GM12878 (cell line): ENCODE results near the gene FBXW7. TPM values are rescaled to one million over a fixed set of nuclear protein-coding genes. Genes with fewer than 3 reads are reported as not detected.

ENCODE experiments used
- BHLHE40 ChIP-seq, 2 experiments: fragments of 450-650 bp in 1 of 2; IDR thresholded peaks; 2 replicates each; pipeline ENCODE4 v1.6.1; 2011 to 2017; ENCODE audit warnings: low read depth in 2 of 2, borderline replicate concordance in 1 of 2, improper control_type of control experiment in 1 of 2, low read length in 1 of 2, mild to moderate bottlenecking in 1 of 2
- EED ChIP-seq: sonication (generic); IDR thresholded peaks from 2 replicates; pipeline ENCODE4 v1.6.1; 2016; ENCODE audit warnings: antibody characterized with exemption, low read depth
- EP300 ChIP-seq, 2 experiments: fragments of 150-350 bp in 1 of 2; IDR thresholded peaks; 2 replicates each; pipeline ENCODE4 v1.6.1; 2011 to 2012; ENCODE audit warnings: low read depth in 2 of 2, low read length in 2 of 2, borderline replicate concordance in 1 of 2, improper control_type of control experiment in 1 of 2, inconsistent platforms in 1 of 2; ENCODE audit not compliant: control insufficient read depth in 1 of 2
- GABPA ChIP-seq: IDR thresholded peaks from 2 replicates; pipeline ENCODE4 v1.6.1; 2014; ENCODE audit warnings: antibody characterized with exemption, low read depth, mild to moderate bottlenecking, inconsistent platforms
- HSF1 ChIP-seq: fragments of 150-350 bp; IDR thresholded peaks from 2 replicates; pipeline ENCODE4 v1.6.1; 2014; ENCODE audit warnings: mild to moderate bottlenecking, low read depth, low read length
- IRF3 ChIP-seq: fragments of 450-650 bp; IDR thresholded peaks from 2 replicates; pipeline ENCODE4 v1.6.1; 2014; ENCODE audit warnings: mild to moderate bottlenecking
- IRF4 ChIP-seq: IDR thresholded peaks from 2 replicates; pipeline ENCODE4 v1.6.1; 2011; ENCODE audit warnings: low read depth, low read length
- PAX5 ChIP-seq: IDR thresholded peaks from 2 replicates; pipeline ENCODE4 v1.6.1; 2011; ENCODE audit warnings: low read depth, low read length, borderline replicate concordance
- RB1 ChIP-seq: fragments of 450-650 bp; formaldehyde crosslinking; IDR thresholded peaks from 2 replicates; pipeline ENCODE4 v1.6.1; 2017; ENCODE audit warnings: mild to moderate bottlenecking, borderline replicate concordance
- RUNX3 ChIP-seq: IDR thresholded peaks from 2 replicates; pipeline ENCODE4 v1.6.1; 2012; ENCODE audit warnings: low read length, inconsistent platforms
- TCF7 ChIP-seq: IDR thresholded peaks from 2 replicates; pipeline ENCODE4 v1.6.1; 2014; ENCODE audit warnings: antibody characterized with exemption, borderline replicate concordance
- ZNF592 ChIP-seq: fragments of 450-650 bp; IDR thresholded peaks from 2 replicates; pipeline ENCODE4 v1.6.1; 2017; ENCODE audit warnings: mild to moderate bottlenecking, moderate library complexity
- polyA plus RNA-seq, 11 experiments: library from polyadenylated mRNA; depleted of rRNA in 4 of 11; unstranded in 6 of 11; stranded (reverse) in 5 of 11; fragments of >200 nt; fragmentation: Nextera tagmentation in 4 of 11; fragmentation: Illumina TruSeq in 1 of 11; extraction: Ambion mirVana in 4 of 11; extraction: Trizol in 1 of 11; gene quantifications; 1 replicate in 1 of 11; 2 replicates in 10 of 11; pipeline versions ENCODE4 v1.2.1 to v1.2.3, GENCODE V29; 2011 to 2016; ENCODE audit warnings: inconsistent platforms in 2 of 11, missing spikeins in 2 of 11, low read depth in 1 of 11
- total RNA-seq, 4 experiments: library from RNA; depleted of rRNA in 3 of 4; stranded (reverse); fragments of >200 nt in 3 of 4; fragmentation: Illumina TruSeq in 1 of 4; extraction: Trizol in 1 of 4; gene quantifications; 2 replicates each; pipeline versions ENCODE4 v1.2.1 to v1.2.3, GENCODE V29; 2013 to 2021

The FBXW7 gene
- total and polyA plus RNA-seq, 10 of the 15 experiments (the other 5 are each of a cell fraction or from before 2014, with no cell fraction given): 35.8 to 118 (median 47.2) TPM

GRCh38 chr4:152500275-152500674, 35.6 kb downstream of the FBXW7 start (continued):
- no peak for TF ChIP-seq HSF1
- TF ChIP-seq GABPA: no peak
- no peak for TF ChIP-seq EED
- no peak for TF ChIP-seq BHLHE40 (IDR thresholded peaks at IDR 0.05; ENCODE audit: borderline replicate concordance in 1 of 2, low read depth in 2 of 2, low read length in 1 of 2)
- TF ChIP-seq TCF7: no peak
- no peak for TF ChIP-seq RUNX3
- TF ChIP-seq EP300 (IDR thresholded peaks at IDR 0.05; ENCODE audit: borderline replicate concordance in 1 of 2, control insufficient read depth in 1 of 2, low read depth in 2 of 2, low read length in 2 of 2): no peak
- no peak for TF ChIP-seq PAX5
- TF ChIP-seq RB1: no peak
- TF ChIP-seq IRF4: no peak
- no peak for TF ChIP-seq ZNF592
- no peak for TF ChIP-seq IRF3
